Inflammatory macrophage treated with lipopolysaccharide for 1 hour (primary cell): ENCODE measurements around the gene KLC1.
"Not testable (repeated sequence)": the region's sequence is repeated elsewhere in the genome, so short reads cannot be mapped to it uniquely, and the experiment has no call there.

Source experiments
- DNase-seq, 2 donors: peaks; one replicate each; pipeline ENCODE4 v3.0.0-alpha.2; 2020 to 2022

KLC1 gene

DNA sequence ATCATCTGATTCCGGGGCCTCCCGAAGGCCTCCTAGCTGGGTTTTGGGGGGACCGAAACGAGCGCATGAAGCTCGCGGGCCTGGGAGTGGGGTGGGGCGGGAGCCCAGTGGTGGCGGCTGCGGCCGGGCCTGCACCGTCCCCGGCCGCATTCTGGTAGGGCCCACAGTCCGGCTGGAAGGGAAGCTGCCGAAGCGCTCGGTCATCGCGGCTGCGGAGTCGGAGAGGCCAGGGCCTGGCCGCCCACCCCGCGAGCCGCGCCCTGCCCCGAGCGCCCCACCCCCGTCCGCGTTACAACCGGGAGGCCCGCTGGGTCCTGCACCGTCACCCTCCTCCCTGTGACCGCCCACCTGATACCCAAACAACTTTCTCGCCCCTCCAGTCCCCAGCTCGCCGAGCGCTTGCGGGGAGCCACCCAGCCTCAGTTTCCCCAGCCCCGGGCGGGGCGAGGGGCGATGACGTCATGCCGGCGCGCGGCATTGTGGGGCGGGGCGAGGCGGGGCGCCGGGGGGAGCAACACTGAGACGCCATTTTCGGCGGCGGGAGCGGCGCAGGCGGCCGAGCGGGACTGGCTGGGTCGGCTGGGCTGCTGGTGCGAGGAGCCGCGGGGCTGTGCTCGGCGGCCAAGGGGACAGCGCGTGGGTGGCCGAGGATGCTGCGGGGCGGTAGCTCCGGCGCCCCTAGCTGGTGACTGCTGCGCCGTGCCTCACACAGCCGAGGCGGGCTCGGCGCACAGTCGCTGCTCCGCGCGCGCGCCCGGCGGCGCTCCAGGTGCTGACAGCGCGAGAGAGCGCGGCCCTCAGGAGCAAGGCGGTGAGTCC is at the start of gene KLC1:
TSS of gene KLC1 (plus strand) at position 528 of the 819 bp plus-strand sequence. CDS start 25,354 bp downstream, outside the sequence.
- DNase-seq = peak; percentile 68 to 88

DNA sequence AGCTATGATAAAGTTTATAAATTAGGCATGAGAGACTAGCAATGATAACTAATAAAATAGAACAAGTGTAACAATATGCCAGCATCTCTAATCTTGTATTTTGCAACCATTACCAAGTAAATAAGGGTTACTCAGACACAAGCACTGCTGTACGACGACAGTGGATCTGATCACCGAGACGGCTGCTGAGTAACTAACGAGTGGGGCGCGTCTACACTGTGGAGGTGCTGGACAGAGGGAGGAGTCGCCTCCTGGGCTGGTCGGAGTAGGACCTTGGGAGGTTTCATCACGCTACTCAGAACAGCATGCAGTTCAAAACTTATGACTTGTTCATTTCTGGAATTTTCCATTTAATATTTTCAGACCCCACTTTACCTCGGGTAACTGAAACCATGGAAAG is 47.8 kb upstream of the KLC1 start:
- no peak for DNase-seq

DNA sequence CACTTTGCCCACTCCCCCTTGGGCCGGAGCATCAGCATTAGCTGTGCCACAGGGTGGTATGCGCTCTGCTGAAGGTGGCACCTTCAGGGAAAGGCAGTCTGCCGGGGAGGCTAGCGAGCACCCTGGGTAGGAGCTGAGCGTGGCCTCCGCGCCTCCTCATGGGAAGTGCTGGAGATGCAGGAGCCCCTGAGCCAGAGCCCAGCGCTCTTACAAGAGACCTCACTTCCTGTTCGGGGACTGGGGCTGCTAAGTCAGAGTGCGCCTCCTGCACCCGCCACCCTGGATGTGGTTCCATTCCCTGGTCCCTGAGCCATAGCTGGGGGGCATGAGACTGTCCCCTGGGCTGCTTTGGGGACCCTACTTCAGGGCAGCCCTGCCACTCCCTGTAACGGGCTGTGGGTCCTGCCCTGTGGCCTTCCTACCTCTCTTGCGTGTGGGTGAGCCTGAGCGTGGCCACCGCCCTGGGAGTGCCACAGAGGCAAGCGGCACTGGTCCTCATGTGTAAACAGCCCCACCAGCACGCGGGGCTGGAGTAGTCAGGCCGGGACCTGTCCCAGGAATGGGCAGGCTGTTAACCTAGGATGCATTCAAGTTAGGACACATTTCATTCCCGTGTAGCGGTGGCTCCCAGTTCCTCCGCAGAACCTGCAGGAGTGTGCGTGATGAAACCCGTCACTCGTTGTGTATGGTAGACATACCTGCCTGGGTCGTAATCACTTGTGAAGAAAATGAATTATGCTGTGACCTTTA is 46.9 kb upstream of the KLC1 start:
- no peak for DNase-seq

DNA sequence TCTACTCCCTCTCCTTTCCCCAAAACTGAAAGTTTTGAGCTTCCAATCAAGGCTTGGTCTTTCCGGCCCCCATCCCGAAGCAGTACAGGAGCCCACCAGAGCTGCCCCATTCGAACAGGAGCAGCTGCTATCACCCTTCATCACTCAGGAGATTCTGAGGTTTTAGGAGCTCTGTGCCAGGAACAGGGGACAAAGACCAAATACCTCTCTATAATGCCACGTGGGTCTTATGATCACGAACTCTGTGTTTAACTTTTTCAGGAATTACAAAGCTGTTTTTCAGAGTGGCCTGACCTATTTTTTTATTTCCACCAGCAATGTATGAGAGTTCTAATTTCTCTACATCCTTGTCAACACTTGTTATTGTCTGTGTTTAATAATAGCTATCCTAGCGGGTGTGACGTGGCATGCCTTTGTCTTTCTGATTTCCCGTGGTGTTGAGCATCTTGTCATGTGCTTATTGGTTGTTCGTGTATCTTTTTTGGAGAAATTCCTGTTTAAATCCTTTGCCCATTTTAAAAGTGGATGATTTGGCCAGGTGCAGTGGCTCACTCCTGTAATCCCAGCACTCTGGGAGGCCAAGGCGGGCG is 44.6 kb upstream of the KLC1 start:
- DNase-seq = no peak

DNA sequence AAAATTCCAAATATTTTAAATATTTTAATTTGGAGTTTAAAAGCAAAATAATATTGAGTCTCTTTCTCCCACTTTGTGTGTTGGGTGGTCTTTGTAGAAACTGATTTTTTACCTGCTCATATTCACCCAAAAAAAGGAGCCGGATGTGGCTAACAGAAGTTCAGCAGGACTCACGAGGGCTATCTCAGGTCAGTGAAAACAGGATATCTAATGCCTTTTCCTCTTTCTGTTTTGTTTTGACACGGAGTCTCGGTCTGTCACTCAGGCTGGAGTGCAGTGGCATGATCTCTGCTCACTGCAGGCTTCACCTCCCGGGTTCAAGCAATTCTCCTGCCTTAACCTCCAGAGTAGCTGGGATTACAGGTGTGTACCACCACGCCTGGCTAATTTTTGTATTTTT is 35.4 kb upstream of the KLC1 start:
- DNase-seq = peak in 1 of 2 donors; percentile 2

DNA sequence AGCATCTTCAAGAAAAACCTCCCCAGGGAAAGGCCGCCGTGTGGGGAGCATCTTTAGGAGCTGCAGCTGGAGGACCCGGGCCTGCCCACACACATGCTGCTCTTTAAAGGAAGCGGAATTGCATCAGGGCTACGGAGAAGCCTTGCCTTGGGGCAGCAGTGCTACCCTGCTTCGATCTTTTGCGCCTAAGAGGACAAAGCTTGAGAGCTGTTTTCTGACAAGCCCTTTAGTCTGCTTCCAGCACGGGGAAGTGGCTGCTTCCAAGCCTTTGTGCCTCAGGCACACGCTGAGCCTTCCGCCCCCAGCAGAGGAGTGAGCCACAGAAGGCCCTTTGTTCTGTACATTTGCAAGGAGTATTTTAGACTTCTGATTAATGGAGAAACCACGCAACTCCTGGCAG is 34.7 kb upstream of the KLC1 start:
- peak in 1 of 2 donors; percentile 4 for DNase-seq

DNA sequence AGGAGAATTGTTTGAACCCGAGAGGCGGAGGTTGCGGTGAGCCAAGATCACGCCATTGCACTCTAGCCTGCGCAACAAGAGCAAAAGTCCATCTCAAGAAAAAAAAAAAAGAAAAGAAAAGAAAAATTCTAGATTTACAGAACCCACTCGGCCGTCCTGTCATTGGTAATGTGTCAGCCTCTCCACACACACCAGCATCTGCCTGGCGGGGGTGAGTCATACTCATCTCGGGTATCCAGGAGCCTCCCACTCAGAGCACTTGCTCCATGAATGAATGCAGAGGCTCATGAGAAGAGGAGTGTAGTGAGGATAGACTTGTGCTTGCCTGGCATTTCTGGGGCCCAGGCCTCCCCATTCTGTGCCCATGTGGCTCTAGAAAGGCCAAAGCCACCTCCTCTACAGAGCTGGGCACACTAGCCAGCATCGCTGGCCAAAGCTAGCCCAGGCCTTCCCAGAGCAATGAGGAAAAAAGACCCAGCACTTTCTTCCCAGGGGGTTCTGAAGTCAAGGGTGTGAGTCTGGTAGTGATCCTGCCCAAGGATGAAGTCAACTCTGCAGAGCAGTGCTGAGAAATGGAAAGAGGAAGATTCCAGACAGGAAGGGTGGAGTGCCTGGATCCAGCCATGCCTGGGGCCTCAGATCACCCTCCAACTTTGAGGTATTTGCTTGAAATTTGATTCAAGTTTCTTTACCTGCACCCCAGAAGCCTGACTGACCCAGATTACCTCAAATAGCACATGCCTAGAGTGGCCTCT is 31.2 kb upstream of the KLC1 start:
- peak; percentile 23 to 44 for DNase-seq

DNA sequence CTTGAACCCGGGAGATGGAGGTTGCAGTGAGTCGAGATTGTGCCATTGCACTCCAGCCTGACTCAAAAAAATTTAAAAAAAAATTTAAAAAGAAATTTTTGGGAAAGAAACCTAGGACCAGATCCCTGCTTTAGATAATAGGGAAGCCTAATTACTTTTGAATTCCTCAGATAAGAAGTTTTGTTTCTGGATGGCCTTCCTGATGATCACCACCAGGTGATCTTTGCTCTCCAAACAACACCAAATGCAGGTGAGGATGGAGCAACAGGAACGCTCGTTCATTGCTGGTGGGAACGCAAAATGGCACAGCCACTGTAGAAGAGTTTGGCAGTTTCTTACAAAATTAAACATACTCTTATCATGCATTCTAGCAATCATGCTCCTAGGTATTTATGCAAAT is 28.5 kb upstream of the KLC1 start:
- DNase-seq = no peak

DNA sequence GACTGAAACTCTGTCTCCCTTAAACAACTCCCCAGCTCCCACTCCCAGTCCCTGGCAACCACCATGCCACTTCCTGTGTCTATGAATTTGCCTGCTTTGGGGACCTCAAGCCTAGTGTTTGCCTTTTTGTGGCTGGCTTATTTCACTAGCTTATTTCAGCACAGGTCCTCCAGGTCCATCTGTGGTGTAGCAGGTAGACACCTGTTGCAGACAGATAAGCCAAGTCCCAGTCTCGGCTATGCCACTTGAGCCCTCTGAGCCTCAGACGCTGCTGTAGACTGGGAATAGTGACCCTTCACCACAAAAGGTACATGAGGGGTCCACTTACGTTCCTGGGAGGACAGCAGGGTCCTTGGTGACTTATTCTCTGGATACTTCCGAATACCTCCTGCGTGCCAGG is 24.4 kb upstream of the KLC1 start:
- no peak for DNase-seq

DNA sequence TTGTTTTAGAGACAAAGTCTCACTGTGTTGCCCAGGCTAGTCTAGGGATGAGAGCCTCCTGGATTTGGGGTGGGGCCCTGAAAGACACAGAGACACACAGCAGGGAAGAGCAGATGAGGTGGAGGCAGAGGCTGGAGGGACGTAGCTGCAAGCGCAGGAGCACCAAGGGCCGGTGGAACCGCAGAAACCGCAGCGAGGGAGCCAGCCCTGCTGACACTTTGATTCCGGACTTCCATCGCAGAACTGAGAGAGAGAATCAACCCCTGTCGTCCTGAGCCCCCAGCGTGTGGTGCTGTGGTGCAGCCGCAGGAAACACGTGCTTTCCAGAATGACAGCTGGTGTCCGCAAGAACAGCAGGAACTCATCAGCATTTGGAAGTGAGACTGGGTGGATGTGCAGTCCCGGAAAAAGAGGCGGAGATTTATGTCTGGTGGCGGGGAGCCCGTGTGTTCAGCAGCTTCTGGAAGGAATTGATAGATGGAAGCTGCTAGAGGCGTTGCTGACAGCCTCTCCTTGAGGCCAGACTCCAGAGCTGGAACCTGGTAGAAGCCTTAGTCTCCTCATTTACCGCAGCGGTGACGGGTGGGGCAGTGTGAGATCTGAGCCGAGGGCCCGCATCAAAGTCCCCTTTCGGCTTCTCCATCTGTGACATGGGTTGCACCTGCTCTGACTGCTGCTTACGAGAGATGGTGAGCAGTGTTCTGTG is 21.9 kb upstream of the KLC1 start:
- peak; percentile 47 to 48 for DNase-seq

DNA sequence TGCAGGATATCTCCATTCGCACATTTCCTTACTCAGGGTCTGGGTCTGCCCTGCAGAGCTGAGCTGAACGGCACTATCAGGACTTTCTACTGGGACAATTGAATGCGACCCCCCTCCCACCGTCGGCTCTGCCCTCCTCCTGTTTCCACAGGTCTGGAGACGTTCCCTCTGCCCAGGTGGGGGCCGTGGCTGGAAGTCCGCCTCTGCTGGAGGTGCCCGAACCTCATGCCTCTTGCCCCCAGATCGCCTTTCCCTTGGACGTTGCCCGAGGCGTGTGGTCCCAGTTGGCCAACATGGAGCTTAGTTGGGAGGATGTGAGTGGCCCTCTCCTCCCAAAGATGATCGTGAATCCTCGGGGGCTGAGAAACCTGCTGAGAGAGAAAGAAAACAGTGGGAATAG is 21.2 kb upstream of the KLC1 start:
- DNase-seq = no peak

DNA sequence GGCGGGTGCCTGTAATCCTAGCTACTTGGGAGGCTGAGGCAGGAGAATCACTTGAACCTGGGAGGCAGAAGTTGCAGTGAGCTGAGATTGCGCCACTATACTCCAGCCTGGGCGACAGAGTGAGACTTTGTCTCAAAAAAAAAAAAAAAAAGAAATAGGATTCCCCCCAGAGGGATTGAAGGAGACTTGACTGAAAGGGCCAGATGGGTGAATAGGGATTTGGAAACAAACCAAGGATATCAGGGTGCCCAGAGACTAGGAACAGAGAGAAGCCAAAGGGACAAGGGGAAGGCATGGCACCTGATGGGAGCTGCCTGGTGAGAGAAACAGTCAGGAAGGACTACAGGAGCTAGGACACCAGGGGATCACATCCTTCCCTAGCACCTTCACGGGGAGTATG is 19.9 kb upstream of the KLC1 start:
- DNase-seq = not testable (repeated sequence)

DNA sequence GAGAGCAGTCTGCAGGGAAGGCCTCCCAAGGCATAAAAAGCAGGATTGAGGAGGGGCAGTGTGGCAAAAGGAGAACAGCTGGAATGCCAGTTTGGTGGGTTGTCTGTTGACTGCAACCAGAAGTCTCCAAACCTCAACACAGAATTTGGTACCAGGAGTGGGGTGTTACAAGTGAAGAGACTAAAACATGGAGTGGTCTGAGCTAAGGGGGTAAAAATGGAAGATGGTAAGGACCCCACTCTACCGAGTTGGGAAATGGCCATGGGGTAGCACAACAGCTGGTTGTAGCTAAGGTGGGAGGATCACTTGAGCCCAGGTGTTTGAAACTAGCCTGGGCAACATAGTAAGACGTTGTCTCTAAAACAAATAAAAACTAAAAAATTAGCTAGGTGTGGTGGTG is 17.8 kb upstream of the KLC1 start:
- no peak for DNase-seq

DNA sequence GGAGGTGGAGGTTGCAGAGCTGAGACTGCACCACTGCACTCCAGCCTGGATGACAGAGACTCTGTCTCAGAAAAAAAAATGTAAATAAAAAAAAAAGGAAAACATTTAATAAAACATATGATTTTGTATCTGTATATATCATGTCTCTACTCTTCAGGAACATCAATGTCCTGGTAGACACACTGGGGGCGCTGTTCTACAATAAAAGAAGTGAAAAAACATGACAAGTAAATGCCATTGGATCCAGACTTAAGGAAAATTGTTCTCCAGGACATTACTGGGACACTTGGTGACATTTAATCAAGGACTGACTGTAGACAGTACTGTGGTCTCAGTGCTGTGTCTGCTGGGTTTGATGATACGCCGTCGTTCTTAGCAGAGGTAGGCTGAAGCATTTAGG is 15.5 kb upstream of the KLC1 start:
- DNase-seq = peak; percentile 31 to 32

DNA sequence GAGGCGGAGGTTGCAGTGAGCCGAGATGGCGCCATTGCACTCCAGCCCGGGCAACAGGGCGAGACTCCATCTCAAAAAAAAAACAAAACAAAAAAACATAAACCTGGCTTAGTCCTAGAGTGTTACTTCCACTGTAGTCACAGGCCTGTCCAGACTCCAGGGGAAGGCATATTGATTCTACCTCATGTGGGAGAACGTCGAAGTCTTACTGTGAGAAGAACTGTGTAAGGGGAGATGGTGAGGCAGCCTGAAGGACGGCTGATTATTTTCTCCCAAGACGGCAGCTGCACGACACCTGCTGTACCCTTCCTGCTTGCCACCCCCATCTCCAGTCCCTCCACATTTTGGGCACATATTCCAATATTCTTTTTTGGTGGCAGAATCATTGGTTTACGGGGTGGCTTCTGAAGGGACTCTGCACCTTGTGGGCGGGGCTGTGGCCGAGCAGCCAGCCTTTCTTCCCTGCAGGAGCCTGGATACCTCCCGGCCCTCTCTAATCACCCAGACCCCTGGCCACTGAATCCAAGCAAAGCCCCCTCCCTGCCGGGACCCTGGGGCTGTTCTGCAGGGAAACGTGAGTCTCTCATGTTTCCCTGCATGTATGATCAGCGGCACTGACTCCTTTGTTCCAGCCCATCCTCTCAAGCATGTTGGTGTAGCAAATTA is 12.2 kb upstream of the KLC1 start:
- no peak for DNase-seq

DNA sequence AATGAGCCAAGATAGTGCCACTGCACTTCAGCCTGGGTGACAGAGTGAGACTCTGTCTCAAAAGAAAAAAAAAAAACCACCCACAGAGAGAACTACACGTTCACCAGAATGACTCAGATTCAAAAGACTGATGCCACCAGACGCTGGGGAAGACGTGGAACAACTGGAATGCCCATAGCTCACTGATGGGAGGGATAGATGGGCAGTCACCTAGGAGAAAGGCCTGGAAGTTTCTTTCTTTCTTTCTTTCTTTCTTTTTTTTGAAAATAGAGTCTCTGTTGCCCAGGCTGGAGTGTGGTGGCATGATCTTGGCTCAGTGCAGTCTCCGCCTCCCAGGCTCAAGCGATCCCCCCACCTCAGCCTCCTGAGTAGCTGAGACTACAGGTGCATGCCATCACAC is 10.0 kb upstream of the KLC1 start:
- DNase-seq = peak; percentile 16 to 54

DNA sequence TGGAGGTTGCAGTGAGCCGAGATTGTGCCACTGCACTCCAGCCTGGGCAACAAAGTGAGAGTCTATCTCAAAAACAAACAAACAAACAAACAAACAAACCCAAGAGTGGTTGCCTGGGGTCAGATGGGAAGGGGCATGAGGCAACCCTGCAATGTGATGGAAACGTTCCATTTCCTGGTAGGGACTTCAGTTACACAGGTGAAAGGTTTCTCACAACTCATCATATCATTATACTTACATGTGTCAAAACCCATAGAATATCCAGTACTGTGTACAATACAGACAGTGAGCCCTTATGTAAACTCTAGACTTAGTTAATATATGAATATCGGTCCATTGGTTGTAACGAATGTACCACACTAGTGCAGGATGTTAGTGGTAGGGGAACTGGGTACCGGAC is 7.2 kb upstream of the KLC1 start:
- no peak for DNase-seq

DNA sequence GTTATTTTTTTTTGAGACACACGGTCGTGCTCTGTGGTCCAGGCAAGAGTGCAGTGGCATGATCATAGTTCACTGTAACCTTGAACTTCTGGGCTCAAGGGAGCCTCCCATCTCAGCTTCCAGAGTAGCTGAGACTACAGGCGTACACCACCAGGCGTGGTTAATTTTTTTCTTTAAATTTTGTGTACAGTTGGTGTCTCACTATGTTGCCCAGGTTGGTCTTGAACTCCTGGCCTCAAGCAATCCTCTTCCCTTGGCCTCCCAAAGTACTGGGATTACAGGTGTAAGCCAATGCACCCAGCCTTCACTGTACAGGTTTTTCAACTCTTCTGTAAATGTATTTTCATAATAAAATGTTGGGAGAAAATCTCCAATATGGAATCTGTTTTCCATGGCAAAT is 5.7 kb upstream of the KLC1 start:
- no peak for DNase-seq

DNA sequence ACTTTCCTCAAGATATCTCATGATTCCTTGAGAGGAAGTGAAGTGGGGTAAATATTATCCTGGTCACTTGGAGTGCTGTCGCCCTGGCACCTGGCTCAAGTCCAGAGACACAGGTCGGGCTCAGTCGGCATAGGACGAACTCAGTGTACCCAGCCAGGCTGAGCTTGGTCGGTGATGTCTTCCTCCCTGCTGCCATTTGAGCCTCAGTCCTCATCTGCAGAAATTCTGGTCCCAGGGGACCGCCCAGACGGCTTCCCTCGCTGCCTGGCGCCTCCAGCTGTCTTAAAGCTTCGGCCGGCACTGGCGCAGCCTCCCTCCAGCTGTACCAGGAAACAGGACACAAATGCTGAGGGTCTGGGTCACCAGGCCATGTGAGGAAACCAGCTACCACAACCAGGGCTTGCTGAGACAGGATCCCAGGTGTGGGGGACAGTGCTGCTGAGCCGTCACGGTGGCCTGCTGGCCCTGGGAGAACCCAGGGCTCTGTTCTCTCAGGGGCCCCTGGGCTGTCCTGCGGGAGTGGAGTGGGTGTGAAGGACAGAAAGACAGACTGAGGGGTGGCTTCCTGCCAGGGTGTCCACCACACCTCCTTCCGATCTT is 5.0 kb upstream of the KLC1 start:
- no peak for DNase-seq

DNA sequence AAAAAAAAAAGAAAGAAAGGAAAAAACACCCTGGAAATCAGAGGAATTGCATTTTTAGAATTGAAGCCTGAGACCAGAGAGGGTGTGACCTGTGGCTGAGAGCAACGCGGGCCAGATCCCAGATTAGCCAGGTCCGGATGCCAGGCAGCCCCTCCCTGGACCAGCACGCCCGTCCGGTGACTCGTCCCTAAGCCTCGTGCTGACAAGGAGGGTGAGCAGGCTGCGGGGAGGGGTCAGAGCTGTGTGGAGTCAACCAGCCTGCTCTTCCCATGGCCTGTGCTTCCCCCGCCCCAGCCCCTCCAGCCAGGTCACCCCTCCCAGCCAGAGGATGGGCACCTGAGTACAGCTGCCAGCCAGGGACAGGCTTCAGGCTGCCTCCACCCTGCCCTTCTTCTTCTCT is 4.2 kb upstream of the KLC1 start:
- DNase-seq = no peak

DNA sequence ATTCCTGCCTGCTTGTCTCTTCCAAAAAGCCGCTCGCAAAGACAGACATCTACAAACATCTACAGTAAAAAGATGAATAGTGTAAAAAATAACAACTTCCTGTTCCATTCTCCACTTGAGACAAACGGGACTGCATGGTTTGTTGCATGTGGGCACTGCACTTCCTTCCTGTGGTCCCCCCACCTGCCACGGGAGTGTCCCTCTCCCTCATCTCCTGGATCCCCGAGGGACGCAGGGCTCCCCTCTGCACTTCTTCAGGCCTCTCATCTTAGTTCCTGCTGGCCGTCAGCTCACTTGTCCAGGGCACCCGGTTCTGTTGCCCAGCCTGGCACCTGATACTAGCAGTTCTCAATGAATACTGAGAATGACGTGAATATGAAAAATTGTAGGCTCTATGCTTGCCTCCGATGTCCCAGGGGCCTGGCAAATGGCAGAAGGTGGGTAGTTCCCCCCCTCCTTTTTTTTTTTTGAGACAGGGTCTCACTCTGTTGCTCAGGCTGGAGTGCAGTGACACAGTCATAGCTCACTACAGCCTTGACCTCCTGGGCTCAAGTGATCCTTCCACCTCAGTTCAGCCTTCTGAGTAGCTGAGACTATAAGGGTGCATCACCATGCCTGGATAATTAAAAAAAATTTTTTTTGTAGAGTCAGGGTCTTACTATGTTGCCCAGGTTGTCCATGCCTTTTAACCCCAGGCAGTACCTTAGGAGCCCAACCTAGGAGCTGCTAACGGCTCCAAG is 3.5 kb upstream of the KLC1 start:
- DNase-seq = no peak
